ENCODE measurements around the gene AKIRIN2. TPM values are rescaled to one million over a fixed set of nuclear protein-coding genes. Genes with fewer than 3 reads are reported as not detected.
"Not testable (repeated sequence)": the region's sequence is repeated elsewhere in the genome, so short reads cannot be mapped to it uniquely, and the experiment has no call there.

The AKIRIN2 gene
- total RNA-seq, 1 donor from 2014 or later: 65.4 TPM

GRCh38 chr6:87692086-87692485, 9.9 kb downstream of the AKIRIN2 start:
- no peak overlapping the region for H2AFZ ChIP-seq (ENCODE audit: low read depth, low read length)
- H3K79me2 ChIP-seq (ENCODE audit: insufficient read depth, low read length): peaks cover 100% of the 10 kb centered on the region
- peaks cover 6% of the 10 kb centered on the region for H3K4me1 ChIP-seq (ENCODE audit: insufficient read depth, low read length)
- H3K27ac Mint-ChIP-seq (ENCODE audit: unreplicated experiment): no peak overlapping the region
- DNase-seq (ENCODE audit: low read depth) (no peak), FAIRE-seq (no peak)
- no peaks in the 10 kb centered on the region for H3K9me3 ChIP-seq (ENCODE audit: insufficient read depth, low read depth, low read length)
- H3K4me3 ChIP-seq (ENCODE audit: insufficient read depth, low read depth, low read length): no peak overlapping the region
- no peak overlapping the region for H3K4me2 ChIP-seq (ENCODE audit: low read length)
- peaks cover 97% of the 10 kb centered on the region for H4K20me1 ChIP-seq (ENCODE audit: insufficient read depth, low read length)
- H3K27me3 Mint-ChIP-seq (ENCODE audit: low read depth, unreplicated experiment): no peaks in the 10 kb centered on the region
- peaks cover 6% of the 10 kb centered on the region for H3K36me3 ChIP-seq (ENCODE audit: insufficient read depth, low read length)
- TF ChIP-seq CTCF (IDR thresholded peaks at IDR 0.05; ENCODE audit: insufficient read depth, low read depth, low read length) (no peak), EZH2 (IDR thresholded peaks at IDR 0.05; ENCODE audit: insufficient read depth, low read length) (no peak)
- peaks cover 5% of the 10 kb centered on the region for H3K36me3 Mint-ChIP-seq (ENCODE audit: low read depth, unreplicated experiment)
- no peak overlapping the region for H3K4me3 Mint-ChIP-seq (ENCODE audit: unreplicated experiment)
- H3K9me3 Mint-ChIP-seq (ENCODE audit: unreplicated experiment): no peaks in the 10 kb centered on the region
- no peaks in the 10 kb centered on the region for H3K27me3 ChIP-seq (ENCODE audit: insufficient read depth, low read length)
- H3K9ac ChIP-seq (ENCODE audit: low read length): no peak overlapping the region
- peaks cover 31% of the 10 kb centered on the region for H3K4me1 Mint-ChIP-seq (ENCODE audit: low read depth, unreplicated experiment)
- no peak overlapping the region for H3K27ac ChIP-seq (ENCODE audit: low read depth, low read length)

GRCh38 chr6:87690441-87690840, 11.6 kb downstream of the AKIRIN2 start:
- Histone ChIP-seq H3K36me3 (ENCODE audit: insufficient read depth, low read length) (peaks cover 6% of the 10 kb centered on the region), H2AFZ (ENCODE audit: low read depth, low read length) (no peak overlapping the region), H3K4me1 (ENCODE audit: insufficient read depth, low read length) (no peaks in the 10 kb centered on the region), H3K4me3 (ENCODE audit: insufficient read depth, low read depth, low read length) (no peak overlapping the region), H3K79me2 (ENCODE audit: insufficient read depth, low read length) (peaks cover 100% of the 10 kb centered on the region), H3K9ac (ENCODE audit: low read length) (no peak overlapping the region), H3K27me3 (ENCODE audit: insufficient read depth, low read length) (no peaks in the 10 kb centered on the region), H3K9me3 (ENCODE audit: insufficient read depth, low read depth, low read length) (no peaks in the 10 kb centered on the region), H4K20me1 (ENCODE audit: insufficient read depth, low read length) (peaks cover 100% of the 10 kb centered on the region), H3K27ac (ENCODE audit: low read depth, low read length) (no peak overlapping the region), H3K4me2 (ENCODE audit: low read length) (no peak overlapping the region)
- FAIRE-seq: no peak
- no peaks in the 10 kb centered on the region for H3K9me3 Mint-ChIP-seq (ENCODE audit: unreplicated experiment)
- no peak overlapping the region for H3K27ac Mint-ChIP-seq (ENCODE audit: unreplicated experiment)
- TF ChIP-seq EZH2 (IDR thresholded peaks at IDR 0.05; ENCODE audit: insufficient read depth, low read length) (no peak), CTCF (IDR thresholded peaks at IDR 0.05; ENCODE audit: insufficient read depth, low read depth, low read length) (no peak)
- H3K36me3 Mint-ChIP-seq (ENCODE audit: low read depth, unreplicated experiment): peaks cover 5% of the 10 kb centered on the region
- no peaks in the 10 kb centered on the region for H3K27me3 Mint-ChIP-seq (ENCODE audit: low read depth, unreplicated experiment)
- peaks cover 28% of the 10 kb centered on the region for H3K4me1 Mint-ChIP-seq (ENCODE audit: low read depth, unreplicated experiment)
- DNase-seq (ENCODE audit: low read depth): no peak
- no peak overlapping the region for H3K4me3 Mint-ChIP-seq (ENCODE audit: unreplicated experiment)

GRCh38 chr6:87687893-87688292, 14.1 kb downstream of the AKIRIN2 start:
- not testable (repeated sequence) for H3K9ac ChIP-seq (ENCODE audit: low read length); H3K4me2 ChIP-seq (ENCODE audit: low read length); H3K36me3 Mint-ChIP-seq (ENCODE audit: low read depth, unreplicated experiment); DNase-seq (ENCODE audit: low read depth); H3K27me3 ChIP-seq (ENCODE audit: insufficient read depth, low read length); H3K9me3 ChIP-seq (ENCODE audit: insufficient read depth, low read depth, low read length); H3K36me3 ChIP-seq (ENCODE audit: insufficient read depth, low read length); H3K27ac Mint-ChIP-seq (ENCODE audit: unreplicated experiment); H3K9me3 Mint-ChIP-seq (ENCODE audit: unreplicated experiment); H3K27ac ChIP-seq (ENCODE audit: low read depth, low read length); H2AFZ ChIP-seq (ENCODE audit: low read depth, low read length); H3K4me1 ChIP-seq (ENCODE audit: insufficient read depth, low read length); FAIRE-seq; H3K4me3 Mint-ChIP-seq (ENCODE audit: unreplicated experiment); H3K4me3 ChIP-seq (ENCODE audit: insufficient read depth, low read depth, low read length); H3K27me3 Mint-ChIP-seq (ENCODE audit: low read depth, unreplicated experiment)
- Histone ChIP-seq H4K20me1 (ENCODE audit: insufficient read depth, low read length) (peaks cover 100% of the 10 kb centered on the region), H3K79me2 (ENCODE audit: insufficient read depth, low read length) (peaks cover 100% of the 10 kb centered on the region)
- peaks cover 18% of the 10 kb centered on the region for H3K4me1 Mint-ChIP-seq (ENCODE audit: low read depth, unreplicated experiment)
